ENCODE data around the gene CHGA. TPM values are rescaled to one million over a fixed set of nuclear protein-coding genes. Genes with fewer than 3 reads are reported as not detected.

Gene CHGA
- total RNA-seq, 1 experiment from 2014 or later = 8.5 TPM

GRCh38 chr14:92877757-92878431 lies 45.1 kb upstream of the CHGA start (continued):
- TF ChIP-seq, protein P1, sequence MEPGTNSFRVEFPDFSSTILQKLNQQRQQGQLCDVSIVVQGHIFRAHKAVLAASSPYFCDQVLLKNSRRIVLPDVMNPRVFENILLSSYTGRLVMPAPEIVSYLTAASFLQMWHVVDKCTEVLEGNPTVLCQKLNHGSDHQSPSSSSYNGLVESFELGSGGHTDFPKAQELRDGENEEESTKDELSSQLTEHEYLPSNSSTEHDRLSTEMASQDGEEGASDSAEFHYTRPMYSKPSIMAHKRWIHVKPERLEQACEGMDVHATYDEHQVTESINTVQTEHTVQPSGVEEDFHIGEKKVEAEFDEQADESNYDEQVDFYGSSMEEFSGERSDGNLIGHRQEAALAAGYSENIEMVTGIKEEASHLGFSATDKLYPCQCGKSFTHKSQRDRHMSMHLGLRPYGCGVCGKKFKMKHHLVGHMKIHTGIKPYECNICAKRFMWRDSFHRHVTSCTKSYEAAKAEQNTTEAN (CRISPR knock-in tag; IDR thresholded peaks at IDR 0.05) = no peak

DNA sequence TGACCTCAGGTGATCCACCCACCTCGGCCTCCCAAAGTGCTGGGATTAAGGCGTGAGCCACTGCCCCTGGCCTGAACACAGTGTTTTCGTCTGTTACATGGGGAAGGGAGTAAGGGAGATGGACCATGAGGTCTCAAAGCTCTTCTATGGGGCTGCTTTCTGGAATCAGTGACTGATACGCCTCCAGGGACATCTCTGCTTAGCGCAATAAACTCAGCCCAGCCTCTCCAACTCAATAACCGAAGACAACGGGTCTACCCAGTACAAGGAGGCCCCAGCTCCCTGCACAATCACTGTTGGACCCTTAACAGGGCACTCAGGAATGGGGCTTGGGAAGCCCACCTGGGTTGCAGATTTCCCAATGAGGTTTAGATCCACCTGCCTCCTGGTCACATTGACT lies 42.6 kb upstream of the CHGA start:
- Mint-ChIP-seq H3K4me1 (peaks cover 22% of the 10 kb centered on the region), H3K9me3 (peaks cover 7% of the 10 kb centered on the region), H3K4me3 (no peak overlapping the region), H3K36me3 (no peaks in the 10 kb centered on the region), H3K27ac (no peak overlapping the region), H3K27me3 (ENCODE audit: low read depth) (peaks cover 4% of the 10 kb centered on the region)
- ChIA-PET POLR2A (interaction anchor here (0.6 kb wide), 1 partner anchor 981 kb away, joined by 3 read pairs; no protein-coding TSS in a partner anchor), CTCF (interaction anchor here (0.8 to 2.6 kb wide), 17 partner anchors 12 to 339 kb away, joined by 3 to 12 read pairs (median 5); partner anchors contain the start of genes GON7, LYSET, MOAP1 and UBR7)
- TF ChIP-seq ZNF416 (CRISPR knock-in tag; IDR thresholded peaks at IDR 0.05) (no peak), JUN (CRISPR knock-in tag; IDR thresholded peaks at IDR 0.05) (no peak), ATF1 (CRISPR knock-in tag; IDR thresholded peaks at IDR 0.05) (no peak), CREB1 (CRISPR knock-in tag; IDR thresholded peaks at IDR 0.05) (no peak)
- TF ChIP-seq, protein P2, sequence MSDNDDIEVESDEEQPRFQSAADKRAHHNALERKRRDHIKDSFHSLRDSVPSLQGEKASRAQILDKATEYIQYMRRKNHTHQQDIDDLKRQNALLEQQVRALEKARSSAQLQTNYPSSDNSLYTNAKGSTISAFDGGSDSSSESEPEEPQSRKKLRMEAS (CRISPR knock-in tag; IDR thresholded peaks at IDR 0.05) = no peak
- ATAC-seq (no peak), DNase-seq (ENCODE audit: low spot score) (no peak)

DNA sequence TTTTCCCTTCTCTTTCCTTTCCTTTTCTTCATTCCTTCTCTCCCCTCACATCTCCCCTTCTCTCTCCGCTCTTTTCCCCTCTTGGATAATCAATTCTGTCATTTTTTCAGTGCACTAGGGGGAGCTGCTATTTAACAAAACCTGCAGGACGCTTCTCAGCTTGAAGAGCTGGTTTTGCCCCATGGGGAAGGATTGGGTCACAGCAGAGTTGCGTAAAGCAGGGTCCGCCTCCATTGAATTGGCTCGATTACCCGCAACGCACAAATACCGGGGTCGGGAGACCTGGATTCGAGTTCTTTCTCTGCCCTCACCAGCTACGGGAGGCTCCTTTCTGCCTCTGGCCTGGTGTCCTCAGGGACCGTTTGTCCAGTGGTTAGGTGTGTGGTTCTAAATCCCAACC lies 42.1 kb upstream of the CHGA start:
- no peak for TF ChIP-seq ZMAT4 (CRISPR knock-in tag; IDR thresholded peaks at IDR 0.05)
- no peak for TF ChIP-seq TEAD1 (CRISPR knock-in tag; IDR thresholded peaks at IDR 0.05)
- TF ChIP-seq HMGXB4 (CRISPR knock-in tag; IDR thresholded peaks at IDR 0.05) = no peak
- TF ChIP-seq, protein P3, sequence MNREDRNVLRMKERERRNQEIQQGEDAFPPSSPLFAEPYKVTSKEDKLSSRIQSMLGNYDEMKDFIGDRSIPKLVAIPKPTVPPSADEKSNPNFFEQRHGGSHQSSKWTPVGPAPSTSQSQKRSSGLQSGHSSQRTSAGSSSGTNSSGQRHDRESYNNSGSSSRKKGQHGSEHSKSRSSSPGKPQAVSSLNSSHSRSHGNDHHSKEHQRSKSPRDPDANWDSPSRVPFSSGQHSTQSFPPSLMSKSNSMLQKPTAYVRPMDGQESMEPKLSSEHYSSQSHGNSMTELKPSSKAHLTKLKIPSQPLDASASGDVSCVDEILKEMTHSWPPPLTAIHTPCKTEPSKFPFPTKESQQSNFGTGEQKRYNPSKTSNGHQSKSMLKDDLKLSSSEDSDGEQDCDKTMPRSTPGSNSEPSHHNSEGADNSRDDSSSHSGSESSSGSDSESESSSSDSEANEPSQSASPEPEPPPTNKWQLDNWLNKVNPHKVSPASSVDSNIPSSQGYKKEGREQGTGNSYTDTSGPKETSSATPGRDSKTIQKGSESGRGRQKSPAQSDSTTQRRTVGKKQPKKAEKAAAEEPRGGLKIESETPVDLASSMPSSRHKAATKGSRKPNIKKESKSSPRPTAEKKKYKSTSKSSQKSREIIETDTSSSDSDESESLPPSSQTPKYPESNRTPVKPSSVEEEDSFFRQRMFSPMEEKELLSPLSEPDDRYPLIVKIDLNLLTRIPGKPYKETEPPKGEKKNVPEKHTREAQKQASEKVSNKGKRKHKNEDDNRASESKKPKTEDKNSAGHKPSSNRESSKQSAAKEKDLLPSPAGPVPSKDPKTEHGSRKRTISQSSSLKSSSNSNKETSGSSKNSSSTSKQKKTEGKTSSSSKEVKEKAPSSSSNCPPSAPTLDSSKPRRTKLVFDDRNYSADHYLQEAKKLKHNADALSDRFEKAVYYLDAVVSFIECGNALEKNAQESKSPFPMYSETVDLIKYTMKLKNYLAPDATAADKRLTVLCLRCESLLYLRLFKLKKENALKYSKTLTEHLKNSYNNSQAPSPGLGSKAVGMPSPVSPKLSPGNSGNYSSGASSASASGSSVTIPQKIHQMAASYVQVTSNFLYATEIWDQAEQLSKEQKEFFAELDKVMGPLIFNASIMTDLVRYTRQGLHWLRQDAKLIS (CRISPR knock-in tag; IDR thresholded peaks at IDR 0.05; ENCODE audit: borderline replicate concordance) = no peak
- no peak for TF ChIP-seq ZNF138 (CRISPR knock-in tag; conservative IDR thresholded peaks at IDR 0.05)
- TF ChIP-seq, protein P4, sequence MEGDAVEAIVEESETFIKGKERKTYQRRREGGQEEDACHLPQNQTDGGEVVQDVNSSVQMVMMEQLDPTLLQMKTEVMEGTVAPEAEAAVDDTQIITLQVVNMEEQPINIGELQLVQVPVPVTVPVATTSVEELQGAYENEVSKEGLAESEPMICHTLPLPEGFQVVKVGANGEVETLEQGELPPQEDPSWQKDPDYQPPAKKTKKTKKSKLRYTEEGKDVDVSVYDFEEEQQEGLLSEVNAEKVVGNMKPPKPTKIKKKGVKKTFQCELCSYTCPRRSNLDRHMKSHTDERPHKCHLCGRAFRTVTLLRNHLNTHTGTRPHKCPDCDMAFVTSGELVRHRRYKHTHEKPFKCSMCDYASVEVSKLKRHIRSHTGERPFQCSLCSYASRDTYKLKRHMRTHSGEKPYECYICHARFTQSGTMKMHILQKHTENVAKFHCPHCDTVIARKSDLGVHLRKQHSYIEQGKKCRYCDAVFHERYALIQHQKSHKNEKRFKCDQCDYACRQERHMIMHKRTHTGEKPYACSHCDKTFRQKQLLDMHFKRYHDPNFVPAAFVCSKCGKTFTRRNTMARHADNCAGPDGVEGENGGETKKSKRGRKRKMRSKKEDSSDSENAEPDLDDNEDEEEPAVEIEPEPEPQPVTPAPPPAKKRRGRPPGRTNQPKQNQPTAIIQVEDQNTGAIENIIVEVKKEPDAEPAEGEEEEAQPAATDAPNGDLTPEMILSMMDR (IDR thresholded peaks at IDR 0.05) = peak; percentile 26; the same call in 1 of the 2 replicates
- TF ChIP-seq NR3C1 (CRISPR knock-in tag; conservative IDR thresholded peaks at IDR 0.05; ENCODE audit: low read depth) = no peak
- TF ChIP-seq USF1 (CRISPR knock-in tag; IDR thresholded peaks at IDR 0.05) = no peak
- ATAC-seq = peak; percentile 90
- peaks cover 4% of the 10 kb centered on the region for H3K27me3 Mint-ChIP-seq (ENCODE audit: low read depth)
- peak; percentile 55 for DNase-seq (ENCODE audit: low spot score)
- H3K9me3 Mint-ChIP-seq = peaks cover 7% of the 10 kb centered on the region
- no peak overlapping the region for H3K27ac Mint-ChIP-seq
- H3K36me3 Mint-ChIP-seq = no peaks in the 10 kb centered on the region
- peaks cover 22% of the 10 kb centered on the region for H3K4me1 Mint-ChIP-seq
- H3K4me3 Mint-ChIP-seq = peak overlapping the region; percentile 25
- CTCF ChIA-PET = interaction anchor here (0.6 to 2.6 kb wide), 21 partner anchors 12 to 735 kb away, joined by 3 to 12 read pairs (median 5); partner anchors contain the start of genes GON7, LYSET, MOAP1 and UBR7
- POLR2A ChIA-PET = interaction anchor here (0.6 kb wide), 1 partner anchor 982 kb away, joined by 3 read pairs; no protein-coding TSS in a partner anchor
